Ascending aorta (tissue), 2 donors: ENCODE data around the gene IGF2. TPM values are rescaled to one million over a fixed set of nuclear protein-coding genes. Genes with fewer than 3 reads are reported as not detected.

Source experiments
- DNase-seq, 2 donors: peaks; one replicate each; pipeline ENCODE4 v3.0.0-alpha.2; 2019; ENCODE audit warnings: low spot score in 2 of 2
- H3K27ac ChIP-seq, 2 donors: fragments of 200-600 bp; sonication (generic); one replicate each; pipeline ENCODE4 v1.5.1; 2016 to 2017; ENCODE audit warnings: mild to moderate bottlenecking in 1 of 2
- H3K27me3 ChIP-seq: fragments of 200-600 bp; sonication (generic); one replicate; pipeline ENCODE4 v1.5.1; 2017
- H3K36me3 ChIP-seq, 2 donors: fragments of 200-600 bp; sonication (generic); one replicate each; pipeline ENCODE4 v1.5.1; 2016
- H3K4me1 ChIP-seq, 2 donors: fragments of 200-600 bp; sonication (generic); one replicate each; pipeline ENCODE4 v1.5.1; 2016 to 2017; ENCODE audit warnings: mild to moderate bottlenecking in 1 of 2
- H3K4me3 ChIP-seq, 2 donors: fragments of 200-600 bp; sonication (generic); one replicate each; pipeline ENCODE4 v1.5.1; 2016 to 2017; ENCODE audit warnings: mild to moderate bottlenecking in 1 of 2
- H3K9me3 ChIP-seq, 2 donors: fragments of 200-600 bp; sonication (generic); one replicate each; pipeline ENCODE4 v1.5.1; 2016
- intact Hi-C: fragments of 100-400 bp; cut with DNase I; formaldehyde crosslinking; loops from one replicate; pipeline ENCODE4 v1.15.1; 2023
- total RNA-seq: library from RNA; depleted of rRNA; stranded (reverse); fragments of >200 nt; gene quantifications from one replicate; pipeline ENCODE4 v1.1.0, GENCODE V29; 2016
- TF ChIP-seq, protein P1 (sequence below), 3 experiments: fragments of 200-600 bp in 2 of 3; fragments of 450-650 bp in 1 of 3; sonication (generic) in 2 of 3; IDR thresholded peaks; one replicate each; pipeline ENCODE4 v1.5.1; 2016 to 2019; ENCODE audit warnings: antibody characterized with exemption in 3 of 3, mild to moderate bottlenecking in 1 of 3, moderate library complexity in 1 of 3

IGF2 gene
- total RNA-seq, 1 donor from 2014 or later, result 124 TPM

GRCh38 chr11:2134022-2135010 is 4.9 kb downstream of the IGF2 start:
- Histone ChIP-seq H3K36me3 (no peaks in the 10 kb centered on the region), H3K27ac (no peak overlapping the region), H3K9me3 (no peaks in the 10 kb centered on the region), H3K4me3 (no peak overlapping the region), H3K4me1 (peaks cover 0 to 9% of the 10 kb centered on the region in 2 donors), H3K27me3 (peaks cover 20% of the 10 kb centered on the region)
- TF ChIP-seq, protein P1, sequence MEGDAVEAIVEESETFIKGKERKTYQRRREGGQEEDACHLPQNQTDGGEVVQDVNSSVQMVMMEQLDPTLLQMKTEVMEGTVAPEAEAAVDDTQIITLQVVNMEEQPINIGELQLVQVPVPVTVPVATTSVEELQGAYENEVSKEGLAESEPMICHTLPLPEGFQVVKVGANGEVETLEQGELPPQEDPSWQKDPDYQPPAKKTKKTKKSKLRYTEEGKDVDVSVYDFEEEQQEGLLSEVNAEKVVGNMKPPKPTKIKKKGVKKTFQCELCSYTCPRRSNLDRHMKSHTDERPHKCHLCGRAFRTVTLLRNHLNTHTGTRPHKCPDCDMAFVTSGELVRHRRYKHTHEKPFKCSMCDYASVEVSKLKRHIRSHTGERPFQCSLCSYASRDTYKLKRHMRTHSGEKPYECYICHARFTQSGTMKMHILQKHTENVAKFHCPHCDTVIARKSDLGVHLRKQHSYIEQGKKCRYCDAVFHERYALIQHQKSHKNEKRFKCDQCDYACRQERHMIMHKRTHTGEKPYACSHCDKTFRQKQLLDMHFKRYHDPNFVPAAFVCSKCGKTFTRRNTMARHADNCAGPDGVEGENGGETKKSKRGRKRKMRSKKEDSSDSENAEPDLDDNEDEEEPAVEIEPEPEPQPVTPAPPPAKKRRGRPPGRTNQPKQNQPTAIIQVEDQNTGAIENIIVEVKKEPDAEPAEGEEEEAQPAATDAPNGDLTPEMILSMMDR (IDR thresholded peaks at IDR 0.05), result no peak
- intact Hi-C loops, result no loop called here
- no peak for DNase-seq

DNA sequence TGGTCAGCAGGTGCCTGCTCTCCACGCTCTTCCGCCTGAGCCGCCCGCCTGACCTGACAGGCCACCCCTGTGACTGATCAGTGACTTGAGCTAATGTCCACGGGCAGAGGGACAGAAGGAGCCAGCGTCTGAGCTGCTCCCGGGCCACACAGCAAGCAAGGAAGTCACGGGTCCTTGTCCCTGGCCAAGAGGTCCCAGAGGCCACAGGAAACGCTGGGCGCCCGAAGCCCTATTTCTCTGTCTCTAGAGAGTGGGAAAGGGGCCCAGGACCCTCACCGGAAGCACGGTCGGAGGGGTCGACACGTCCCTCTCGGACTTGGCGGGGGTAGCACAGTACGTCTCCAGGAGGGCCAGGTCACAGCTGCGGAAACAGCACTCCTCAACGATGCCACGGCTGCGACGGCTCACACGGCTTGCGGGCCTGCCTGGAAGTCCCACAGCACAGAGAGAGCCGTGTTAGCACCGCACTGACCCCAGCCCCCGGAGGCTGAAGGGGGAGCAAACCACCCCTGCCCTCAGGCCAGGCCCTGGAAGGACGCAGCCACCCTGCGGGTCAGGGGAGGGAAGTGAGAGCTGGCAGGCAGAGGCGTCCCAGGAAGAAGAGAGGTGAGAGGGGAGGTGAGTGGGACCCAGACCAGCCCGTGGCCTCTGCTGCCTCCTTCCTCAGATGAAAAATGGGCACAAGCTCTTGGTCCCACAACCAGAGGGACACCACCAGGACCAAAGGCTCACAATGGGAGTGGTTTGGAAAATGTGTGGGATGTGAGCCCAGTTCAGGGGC is 5.8 kb downstream of the IGF2 start:
- TF ChIP-seq, protein P1 (IDR thresholded peaks at IDR 0.05), result no peak
- H3K27me3 ChIP-seq, result peaks cover 20% of the 10 kb centered on the region
- DNase-seq, result no peak
- H3K36me3 ChIP-seq, result no peaks in the 10 kb centered on the region
- H3K9me3 ChIP-seq, result no peaks in the 10 kb centered on the region
- intact Hi-C loops, result no loop called here
- H3K4me3 ChIP-seq, result no peak overlapping the region
- no peak overlapping the region for H3K27ac ChIP-seq
- peaks cover 0 to 5% of the 10 kb centered on the region in 2 donors for H3K4me1 ChIP-seq

GRCh38 chr11:2132874-2133240 is 6.3 kb downstream of the IGF2 start:
- peaks cover 0 to 5% of the 10 kb centered on the region in 2 donors for H3K4me1 ChIP-seq
- H3K4me3 ChIP-seq, result no peak overlapping the region
- intact Hi-C loops, result no loop called here
- no peaks in the 10 kb centered on the region for H3K36me3 ChIP-seq
- H3K27ac ChIP-seq, result no peak overlapping the region
- H3K9me3 ChIP-seq, result no peaks in the 10 kb centered on the region
- TF ChIP-seq, protein P1 (IDR thresholded peaks at IDR 0.05), result no peak
- peaks cover 20% of the 10 kb centered on the region for H3K27me3 ChIP-seq
- DNase-seq, result no peak

DNA sequence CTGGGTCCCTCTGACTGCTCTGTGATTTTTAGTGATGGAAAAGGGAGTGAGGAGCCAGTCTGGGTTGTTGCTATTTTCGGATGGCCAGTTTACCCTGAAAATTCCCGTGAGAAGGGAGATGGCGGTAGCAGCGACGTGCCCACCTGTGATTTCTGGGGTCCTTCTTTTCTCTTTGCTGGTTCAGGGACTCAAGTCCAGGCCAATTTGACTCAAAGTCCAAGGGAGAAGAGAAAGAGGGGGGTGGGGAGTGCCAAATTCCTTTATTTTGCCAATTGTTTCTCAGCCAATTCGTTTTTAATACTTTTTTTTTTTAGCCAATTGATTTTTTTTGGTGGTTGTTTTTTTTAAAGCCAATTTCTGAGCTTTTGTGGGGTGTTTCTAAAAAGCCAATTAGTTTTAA is 6.9 kb downstream of the IGF2 start:
- no peaks in the 10 kb centered on the region for H3K9me3 ChIP-seq
- DNase-seq, result no peak
- TF ChIP-seq, protein P1 (IDR thresholded peaks at IDR 0.05), result no peak
- no peak overlapping the region for H3K4me3 ChIP-seq
- H3K4me1 ChIP-seq, result no peaks in the 10 kb centered on the region
- H3K36me3 ChIP-seq, result no peaks in the 10 kb centered on the region
- intact Hi-C loops, result no loop called here
- peaks cover 14% of the 10 kb centered on the region for H3K27me3 ChIP-seq
- H3K27ac ChIP-seq, result no peak overlapping the region

DNA sequence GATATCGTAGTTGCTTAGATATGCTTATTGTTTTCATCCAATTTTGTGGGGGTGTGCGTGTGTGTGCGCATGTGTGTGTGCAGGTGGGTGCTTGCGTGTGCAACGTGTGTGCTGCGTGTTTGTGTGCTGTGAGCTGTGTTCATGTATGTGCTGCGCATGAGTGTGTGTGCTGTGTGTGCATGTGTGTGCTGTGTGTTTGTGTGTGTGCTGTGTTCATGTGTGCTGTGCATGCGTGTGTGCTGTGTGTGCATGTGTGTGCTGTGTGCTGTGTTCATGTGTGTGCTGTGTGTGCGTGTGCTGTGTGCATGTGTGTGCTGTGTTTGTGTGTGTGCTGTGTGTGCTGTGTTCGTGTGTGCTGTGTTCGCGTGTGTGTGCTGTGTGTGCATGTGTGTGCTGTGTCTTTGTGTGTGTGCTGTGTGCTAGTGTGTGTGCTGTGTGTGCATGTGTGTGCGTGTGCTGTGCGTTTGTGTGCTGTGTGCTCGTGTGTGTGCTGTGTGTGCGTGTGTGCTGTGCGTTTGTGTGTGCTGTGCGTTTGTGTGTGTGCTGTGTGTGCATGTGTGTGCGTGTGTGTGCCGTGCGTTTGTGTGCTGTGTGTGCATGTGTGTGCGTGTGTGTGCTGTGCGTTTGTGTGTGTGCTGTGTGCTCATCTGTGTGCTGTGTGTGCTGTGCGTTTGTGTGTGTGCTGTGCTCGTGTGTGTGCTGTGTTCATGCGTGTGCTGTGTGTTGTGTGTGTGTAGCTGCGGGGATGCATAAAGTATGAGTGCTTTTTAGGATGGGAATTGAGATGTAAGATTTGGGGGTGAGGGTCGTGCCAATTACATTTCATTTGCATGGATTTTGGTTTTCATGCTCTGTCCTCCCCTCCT is 7.6 kb downstream of the IGF2 start:
- Histone ChIP-seq H3K9me3 (no peaks in the 10 kb centered on the region), H3K36me3 (no peaks in the 10 kb centered on the region), H3K4me1 (no peaks in the 10 kb centered on the region), H3K27ac (no peak overlapping the region), H3K27me3 (peaks cover 7% of the 10 kb centered on the region), H3K4me3 (no peak overlapping the region)
- TF ChIP-seq, protein P1 (IDR thresholded peaks at IDR 0.05), result no peak
- DNase-seq, result no peak
- intact Hi-C loops, result no loop called here
